COLO829 (cell line): Measurements from ENCODE around the gene AMBRA1.

Source experiments
- DNase-seq: peaks from one replicate; pipeline ENCODE4 v3.0.0; 2012; ENCODE audit warnings: low spot score

The AMBRA1 gene

GRCh38 chr11:46593550-46594373 lies at the start of gene AMBRA1:
Gene AMBRA1, minus strand, starts transcription at chr11:46594023. Its CDS starts 45,643 bp downstream, at chr11:46548380.
- DNase-seq = peak; percentile 79

GRCh38 chr11:46643531-46643930 lies 49.7 kb upstream of the AMBRA1 start:
- DNase-seq = no peak

GRCh38 chr11:46642627-46643335 lies 49.0 kb upstream of the AMBRA1 start:
- no peak for DNase-seq

- DNase-seq = no peak
These were observed 47.8 kb upstream of the AMBRA1 start for GRCh38 chr11:46641639-46642038.

- DNase-seq = no peak
These were observed 46.4 kb upstream of the AMBRA1 start for GRCh38 chr11:46640036-46640788.

GRCh38 chr11:46639197-46639839 lies 45.5 kb upstream of the AMBRA1 start:
- DNase-seq = no peak

- no peak for DNase-seq
These were observed 43.7 kb upstream of the AMBRA1 start for GRCh38 chr11:46637546-46637945.

GRCh38 chr11:46635557-46636139 lies 41.8 kb upstream of the AMBRA1 start:
- no peak for DNase-seq

GRCh38 chr11:46633291-46634217 lies 39.7 kb upstream of the AMBRA1 start:
- DNase-seq = no peak

GRCh38 chr11:46632502-46632901 lies 38.7 kb upstream of the AMBRA1 start:
- no peak for DNase-seq

- DNase-seq = no peak
These were observed 37.9 kb upstream of the AMBRA1 start for GRCh38 chr11:46631676-46632075.

GRCh38 chr11:46630237-46630636 lies 36.4 kb upstream of the AMBRA1 start:
- DNase-seq = no peak

GRCh38 chr11:46628961-46629360 lies 35.1 kb upstream of the AMBRA1 start:
- no peak for DNase-seq

- no peak for DNase-seq
These were observed 31.6 kb upstream of the AMBRA1 start for GRCh38 chr11:46625406-46625805.

GRCh38 chr11:46618837-46619236 lies 25.0 kb upstream of the AMBRA1 start:
- DNase-seq = no peak

- DNase-seq = no peak
These were observed 24.1 kb upstream of the AMBRA1 start for GRCh38 chr11:46617972-46618314.

GRCh38 chr11:46617134-46617971 lies 23.5 kb upstream of the AMBRA1 start, which contains the start of the genes ATG13 and HARBI1:
Gene ATG13, plus strand, starts transcription at chr11:46617553. Its CDS starts 26,739 bp downstream, at chr11:46644292.
Gene HARBI1, minus strand, starts transcription at chr11:46617227. Its CDS starts 990 bp downstream, at chr11:46616237.
- peak; percentile 79 for DNase-seq

GRCh38 chr11:46616551-46617133 lies 22.8 kb upstream of the AMBRA1 start:
- DNase-seq = no peak

GRCh38 chr11:46615756-46616155 lies 21.9 kb upstream of the AMBRA1 start:
- DNase-seq = no peak
